GM19328 (cell line): ENCODE results near the gene TM4SF5.

Source experiments
- ATAC-seq: cut with Tn5 transposase; IDR thresholded peaks from one replicate; pipeline ENCODE4 v1.9.1; 2021; ENCODE audit warnings: mild to moderate bottlenecking, moderate library complexity; ENCODE audit not compliant: unreplicated experiment

TM4SF5 gene, protein sequence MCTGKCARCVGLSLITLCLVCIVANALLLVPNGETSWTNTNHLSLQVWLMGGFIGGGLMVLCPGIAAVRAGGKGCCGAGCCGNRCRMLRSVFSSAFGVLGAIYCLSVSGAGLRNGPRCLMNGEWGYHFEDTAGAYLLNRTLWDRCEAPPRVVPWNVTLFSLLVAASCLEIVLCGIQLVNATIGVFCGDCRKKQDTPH

GRCh38 chr17:4771519-4772234 is at the start of gene TM4SF5:
Gene TM4SF5 (plus strand): TSS chr17:4771886. CDS start chr17:4771923, 37 bp downstream.
- ATAC-seq, result no peak

DNA sequence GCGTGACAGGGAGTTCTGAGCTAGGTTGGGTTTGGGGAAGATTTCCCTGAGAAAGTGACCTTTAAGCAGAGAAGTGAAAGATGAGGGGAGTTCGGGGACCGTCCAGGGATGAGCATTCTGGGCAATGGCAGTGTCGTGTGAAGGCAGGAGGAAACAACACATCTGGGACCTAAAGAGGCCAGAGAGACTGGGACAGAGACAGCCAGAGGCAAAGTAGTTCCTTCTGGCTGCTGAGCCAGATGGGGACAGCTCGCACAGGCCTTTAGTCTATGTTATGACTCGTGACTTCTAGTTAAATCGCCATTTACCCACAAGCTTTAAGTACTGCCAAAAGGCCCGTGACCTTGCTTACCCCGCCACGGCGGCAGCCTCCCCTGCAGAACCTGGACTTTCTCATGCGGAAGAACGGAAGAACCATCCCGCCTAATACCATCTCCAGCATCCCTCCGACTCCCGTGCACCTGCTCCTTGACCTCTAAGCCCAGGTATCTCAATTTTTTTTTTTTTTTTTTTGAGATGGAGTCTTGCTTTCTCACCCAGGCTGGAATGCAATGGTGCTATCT is 48.9 kb upstream of the TM4SF5 start:
- no peak for ATAC-seq

DNA sequence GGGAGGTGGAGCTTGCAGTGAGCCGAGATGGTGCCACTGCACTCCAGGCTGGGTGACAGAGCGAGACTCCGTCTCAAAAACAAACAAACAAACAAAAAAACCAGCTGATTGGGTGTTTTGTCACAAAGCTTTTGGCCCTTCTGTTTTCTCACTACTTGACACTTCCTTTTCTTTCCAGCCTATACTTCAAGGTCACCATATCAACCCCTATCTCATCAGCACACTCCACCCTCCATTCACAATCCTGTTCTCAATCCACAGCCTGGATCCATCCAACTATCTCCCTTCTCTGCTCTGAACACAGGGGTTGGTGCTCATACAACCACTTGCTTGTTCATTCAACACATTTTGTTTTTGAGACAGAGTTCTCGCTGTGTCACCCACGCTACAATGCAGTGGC is 47.0 kb upstream of the TM4SF5 start:
- no peak for ATAC-seq

GRCh38 chr17:4725646-4726310 is 45.9 kb upstream of the TM4SF5 start:
- ATAC-seq, result no peak

- no peak for ATAC-seq
These were observed 43.6 kb upstream of the TM4SF5 start for GRCh38 chr17:4728124-4728523.

DNA sequence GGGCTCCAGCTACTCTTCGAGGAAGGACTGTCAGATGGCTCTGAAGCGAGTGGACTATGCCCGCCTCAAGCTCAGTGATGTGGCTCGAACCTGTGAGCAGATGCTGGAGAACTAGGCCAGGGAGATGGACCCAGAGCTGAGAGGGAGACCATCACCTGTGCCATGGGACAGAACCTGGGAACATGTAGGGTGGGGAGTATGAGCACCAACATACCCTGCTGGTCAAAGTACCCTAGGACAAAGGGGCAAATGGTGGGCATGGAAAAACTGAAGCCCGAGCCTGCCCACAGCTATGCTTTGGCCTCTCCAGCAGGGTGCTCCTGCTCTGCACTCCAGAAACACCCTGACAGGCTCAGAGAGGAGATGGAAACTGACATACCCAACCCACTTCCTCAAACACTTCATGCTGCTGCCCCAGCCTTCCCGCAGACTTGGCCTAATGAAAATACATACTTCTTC is 38.6 kb upstream of the TM4SF5 start:
- no peak for ATAC-seq

DNA sequence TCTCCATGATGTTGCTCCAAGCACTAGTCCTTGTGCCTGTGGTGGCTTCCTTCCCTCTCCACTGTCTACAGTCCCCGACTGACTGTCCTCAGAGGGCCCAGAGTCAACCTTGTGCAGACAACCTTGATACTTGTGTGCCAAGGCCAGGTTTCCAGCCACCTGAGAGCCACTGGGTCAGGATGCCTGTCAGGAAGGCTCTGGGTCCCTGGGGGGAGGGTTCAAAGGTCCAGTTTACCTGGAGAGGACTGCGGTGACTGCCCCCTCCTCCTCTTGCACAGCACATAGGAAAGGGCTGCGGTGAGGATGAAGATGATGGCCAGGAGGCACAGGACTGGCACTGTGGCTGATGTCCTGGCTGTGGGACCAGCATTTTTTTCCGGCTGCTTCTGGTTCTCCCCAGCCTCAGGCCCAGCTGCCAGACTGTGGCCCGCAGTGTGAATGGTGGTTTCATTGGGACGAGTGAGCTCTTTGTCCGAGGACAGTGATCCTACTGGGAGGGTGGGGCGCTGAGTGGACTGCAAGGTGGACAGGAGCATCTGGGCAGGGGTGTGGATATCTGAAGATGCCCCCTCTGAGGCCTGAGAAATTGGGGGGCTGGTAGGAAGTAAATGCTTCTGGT is 36.7 kb upstream of the TM4SF5 start:
- no peak for ATAC-seq

DNA sequence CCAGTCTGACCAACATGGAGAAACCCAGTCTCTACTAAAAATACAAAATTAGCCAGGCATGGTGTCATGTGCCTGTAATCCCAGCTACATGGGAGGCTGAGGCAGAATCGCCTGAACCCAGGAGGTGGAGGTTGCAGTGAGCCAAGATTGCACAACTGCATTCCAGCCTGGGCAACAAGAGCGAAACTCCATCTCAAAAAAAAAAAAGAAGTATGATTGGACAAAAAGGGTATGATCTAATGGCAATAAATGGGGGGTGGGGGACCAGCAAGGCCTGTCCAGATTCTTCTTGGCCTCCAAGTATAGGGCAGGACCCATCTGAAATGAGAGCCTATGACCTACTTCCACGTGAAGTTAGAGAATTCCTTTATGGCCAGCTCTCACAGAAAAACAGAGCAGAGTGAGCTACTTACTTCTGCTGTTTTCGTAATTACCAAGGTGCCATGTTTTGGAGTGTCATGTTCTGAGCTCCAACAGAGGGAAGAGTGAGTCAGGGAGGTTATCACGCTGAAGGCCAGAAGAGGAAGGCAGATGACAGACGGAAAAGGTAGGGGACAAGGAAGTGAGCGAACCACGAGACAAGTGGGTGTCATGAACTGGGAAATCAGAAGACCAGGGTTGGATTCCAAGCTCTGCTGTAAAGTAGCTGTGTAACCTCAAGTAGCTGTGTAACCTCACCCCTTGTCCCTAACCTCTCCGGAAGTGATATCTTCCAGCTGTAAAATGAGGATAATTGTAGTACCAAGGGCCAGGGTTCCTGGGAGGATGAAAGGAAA is 35.6 kb upstream of the TM4SF5 start:
- no peak for ATAC-seq

DNA sequence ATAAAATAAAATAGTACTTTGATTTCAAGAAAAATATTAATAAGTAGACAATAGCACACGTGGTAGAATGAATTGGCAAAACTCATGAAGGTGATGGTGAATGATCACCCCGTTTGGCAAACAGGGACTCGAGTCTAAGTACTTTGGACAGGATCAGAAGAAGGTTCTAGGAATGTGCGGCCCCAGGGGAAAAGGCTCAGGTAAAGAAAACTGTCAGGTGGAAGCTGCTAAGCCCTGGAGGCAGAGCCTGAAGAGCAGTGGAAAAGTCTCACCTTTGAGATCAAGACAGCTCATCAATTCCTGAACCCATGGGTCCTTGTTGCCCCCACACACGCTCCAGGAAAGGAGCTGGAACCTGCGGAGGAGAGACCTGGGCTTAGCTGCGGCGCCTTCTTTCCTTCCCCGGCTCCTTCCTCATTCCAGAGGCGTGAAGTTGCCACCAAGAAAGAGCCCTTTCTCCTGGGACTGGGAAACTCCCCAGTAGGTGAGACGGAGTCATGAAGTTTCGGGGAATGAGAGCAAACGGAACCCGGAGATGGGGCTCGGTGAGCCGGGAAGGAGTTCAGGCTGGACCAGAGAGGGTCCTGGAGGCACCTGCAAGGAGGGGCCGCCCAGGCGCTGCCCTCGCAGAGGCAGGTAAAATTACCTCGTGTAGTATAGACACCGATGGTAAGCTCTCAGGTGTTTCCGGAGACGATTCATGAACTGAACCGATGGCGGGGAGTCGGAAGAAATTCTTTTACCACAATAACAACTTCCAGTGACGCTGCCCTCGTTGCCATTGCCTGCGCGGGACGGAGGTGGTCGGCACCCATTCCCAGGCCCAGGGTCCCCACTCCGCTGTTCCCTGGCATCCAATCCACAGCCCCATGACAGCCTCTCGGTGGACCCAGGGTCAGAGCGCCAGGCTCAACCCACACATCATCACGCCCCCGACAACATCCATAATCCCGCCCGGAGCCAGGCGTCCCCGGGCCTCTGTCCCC is 33.3 kb upstream of the TM4SF5 start:
- ATAC-seq, result no peak

DNA sequence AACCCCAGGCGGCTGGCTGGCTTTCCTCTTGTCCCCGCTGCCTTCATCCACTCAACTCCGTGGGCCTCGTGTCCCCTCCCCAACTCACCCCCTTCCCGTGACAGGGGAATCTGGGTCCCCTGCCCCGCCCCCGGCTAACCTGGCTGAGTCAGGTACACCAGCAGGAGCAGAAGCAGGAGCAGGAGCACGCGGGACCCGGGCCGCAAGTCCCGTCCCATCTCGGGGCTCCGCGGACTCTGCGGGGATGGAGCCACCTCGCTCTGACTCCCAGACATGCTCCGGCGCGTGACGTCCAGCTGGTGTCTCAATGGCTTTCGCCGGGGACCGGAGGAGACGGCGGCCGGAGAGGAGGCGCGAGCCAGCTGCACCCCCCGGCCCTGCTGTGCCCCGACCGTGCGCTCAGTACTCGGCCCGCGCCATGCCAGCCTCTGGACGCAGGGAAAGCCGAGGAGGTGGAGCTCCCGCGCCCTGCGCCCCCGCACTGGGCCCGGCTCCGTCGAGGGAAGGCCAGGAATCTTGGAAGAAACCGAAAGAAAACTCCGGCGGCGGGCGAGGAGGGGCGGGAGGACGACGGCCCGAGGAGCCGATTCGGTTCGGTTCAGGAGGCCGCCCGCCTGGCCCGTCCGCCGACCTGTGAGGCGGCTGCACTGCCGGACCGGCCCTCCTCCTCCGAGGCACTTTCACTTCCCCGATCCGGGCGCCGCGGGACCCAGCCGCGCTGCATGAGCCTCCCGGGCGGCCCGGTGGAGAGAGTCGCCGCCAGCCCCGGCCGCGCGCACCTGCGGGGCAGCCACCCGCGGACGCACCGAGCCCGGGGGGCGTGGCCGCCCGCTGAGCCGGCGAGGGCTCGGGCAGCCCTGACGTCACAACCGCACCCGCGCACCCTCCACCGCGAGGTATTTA is 32.3 kb upstream of the TM4SF5 start, which contains the start of the genes CXCL16 and ZMYND15:
Gene CXCL16, minus strand, starts transcription at position 807 of the 903 bp plus-strand sequence. Its CDS starts 589 bp downstream, at position 218.
Gene ZMYND15, plus strand, starts transcription at position 712 of the 903 bp plus-strand sequence. CDS start 716 bp downstream, outside the sequence.
- no peak for ATAC-seq

- no peak for ATAC-seq
These were observed 31.7 kb upstream of the TM4SF5 start for GRCh38 chr17:4740025-4740351.

GRCh38 chr17:4740584-4740983 is 31.1 kb upstream of the TM4SF5 start:
- no peak for ATAC-seq

DNA sequence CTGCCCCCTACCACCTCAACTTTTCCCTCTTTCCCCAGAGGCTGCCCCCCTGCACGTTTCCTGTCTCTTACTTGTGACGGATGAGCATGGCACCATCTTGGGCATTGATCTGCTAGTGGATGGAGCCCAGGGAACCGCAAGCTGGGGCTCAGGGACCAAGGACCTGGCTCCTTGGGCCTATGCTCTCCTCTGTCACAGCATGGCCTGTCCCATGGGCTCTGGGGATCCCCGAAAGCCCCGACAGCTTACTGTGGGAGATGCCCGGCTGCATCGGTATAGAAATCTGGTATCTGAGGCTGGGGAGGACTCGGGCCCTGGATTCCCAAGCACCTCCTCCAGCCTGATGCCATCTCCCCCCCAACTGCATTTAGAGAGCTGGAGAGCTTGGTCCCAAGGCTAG is 30.1 kb upstream of the TM4SF5 start:
- no peak for ATAC-seq

DNA sequence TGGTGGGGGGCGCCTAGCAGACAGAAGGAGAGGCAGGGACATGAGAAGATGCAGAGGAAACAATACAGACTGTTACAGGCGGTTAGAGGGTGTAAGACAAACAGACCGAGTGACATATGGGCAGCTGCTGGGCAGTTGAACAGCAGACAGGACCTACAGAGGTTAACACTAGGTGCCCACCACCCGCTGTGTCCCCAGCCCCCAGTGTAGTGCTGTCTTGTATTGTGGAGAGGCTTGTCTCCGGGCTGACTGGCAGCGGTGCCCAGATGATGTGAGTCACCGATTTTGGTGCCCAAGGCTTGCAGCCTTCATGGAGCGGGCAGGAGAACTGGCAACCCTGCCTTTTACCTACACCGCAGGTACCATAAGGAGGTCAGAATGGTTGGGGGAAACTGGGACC is 29.6 kb upstream of the TM4SF5 start:
- ATAC-seq, result no peak

DNA sequence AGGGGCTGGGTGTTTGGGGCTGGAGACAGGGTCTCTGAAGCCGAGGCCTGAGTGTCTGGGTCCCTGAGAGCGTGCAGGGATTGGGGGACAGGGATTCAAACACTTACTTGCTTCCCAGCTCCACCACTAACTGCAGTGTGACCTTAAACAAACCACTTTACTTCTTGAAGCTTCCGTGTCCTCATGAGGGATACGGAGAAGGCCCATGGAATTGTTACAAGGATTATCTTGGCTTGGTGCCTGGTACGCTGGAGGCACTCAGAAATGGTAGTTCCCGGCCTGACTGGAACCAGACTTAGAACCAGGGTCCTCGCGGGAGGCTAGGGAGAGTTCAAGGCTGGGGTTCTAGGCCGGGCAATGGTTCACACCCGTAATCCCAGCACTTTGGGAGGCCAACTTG is 29.1 kb upstream of the TM4SF5 start:
- ATAC-seq, result no peak

GRCh38 chr17:4743216-4743615 is 28.5 kb upstream of the TM4SF5 start:
- no peak for ATAC-seq

DNA sequence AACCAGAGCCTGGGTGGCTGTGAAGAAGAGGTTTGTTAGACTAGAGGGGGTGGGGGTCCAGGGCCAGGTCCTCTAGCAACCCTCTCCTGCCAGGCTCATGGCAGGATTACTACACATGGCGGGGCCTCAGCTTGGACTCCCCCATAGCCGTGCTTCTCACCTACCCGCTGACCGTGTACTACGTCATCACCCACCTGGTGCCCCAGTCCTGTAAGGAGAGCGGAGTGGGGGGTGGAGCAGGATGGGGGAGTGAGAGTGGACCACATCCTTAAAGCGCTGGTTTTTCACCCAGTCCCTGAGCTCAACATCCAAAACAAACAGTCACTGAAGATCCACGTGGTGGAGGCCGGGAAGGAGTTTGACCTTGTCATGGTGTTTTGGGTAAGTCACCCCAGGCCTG is 27.8 kb upstream of the TM4SF5 start:
- no peak for ATAC-seq
